Measurements from ENCODE around the gene NFATC2.

NFATC2 gene

GRCh38 chr20:51423810-51424209 lies 118.7 kb downstream of the NFATC2 start:
- Histone ChIP-seq H3K27me3 (ENCODE audit: insufficient read depth, poor library complexity, severe bottlenecking) (no peaks in the 10 kb centered on the region), H3K27ac (replicated peaks) (no peak overlapping the region), H3K4me3 (replicated peaks; ENCODE audit: insufficient read depth, low read length) (no peak overlapping the region)
- DNase-seq (ENCODE audit: low read depth in 1 of 2, low spot score in 1 of 2), result no peak
- TF ChIP-seq GABPA (IDR thresholded peaks at IDR 0.05; ENCODE audit: low read depth) (no peak), SPI1 (IDR thresholded peaks at IDR 0.05; ENCODE audit: borderline replicate concordance, low read depth) (no peak), CTCF (IDR thresholded peaks at IDR 0.05; ENCODE audit: insufficient read depth, low read length) (no peak), POLR2AphosphoS5 (IDR thresholded peaks at IDR 0.05; ENCODE audit: low read depth) (no peak)

DNA sequence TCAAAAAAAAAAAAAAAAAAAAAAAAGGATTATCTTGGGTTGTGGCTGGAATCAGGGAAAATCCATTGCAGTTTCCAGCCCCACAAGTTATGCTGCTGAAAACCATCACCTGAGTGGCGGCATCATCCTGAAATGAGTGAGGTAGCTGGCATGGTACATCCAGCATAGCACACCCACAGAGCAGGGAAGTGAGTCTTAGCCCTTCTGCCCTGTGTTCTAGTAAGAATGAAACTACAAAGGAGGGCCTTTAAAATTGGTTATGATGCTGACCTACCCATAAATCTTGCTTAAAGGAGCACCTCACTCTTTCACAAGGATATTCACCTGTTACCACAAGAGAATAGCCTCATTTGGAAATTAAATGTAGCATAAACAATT lies 119.2 kb downstream of the NFATC2 start:
- TF ChIP-seq REST (IDR thresholded peaks at IDR 0.05; ENCODE audit: insufficient replicate concordance, low read depth) (no peak), SPI1 (IDR thresholded peaks at IDR 0.05; ENCODE audit: borderline replicate concordance, low read depth) (no peak), POLR2AphosphoS5 (IDR thresholded peaks at IDR 0.05; ENCODE audit: low read depth) (no peak), GABPA (IDR thresholded peaks at IDR 0.05; ENCODE audit: low read depth) (no peak), CTCF (IDR thresholded peaks at IDR 0.05; ENCODE audit: insufficient read depth, low read length) (no peak)
- H3K4me3 ChIP-seq (replicated peaks; ENCODE audit: insufficient read depth, low read length), result no peak overlapping the region
- H3K27me3 ChIP-seq (ENCODE audit: insufficient read depth, poor library complexity, severe bottlenecking), result no peaks in the 10 kb centered on the region
- H3K27ac ChIP-seq (replicated peaks), result no peak overlapping the region
- no peak for DNase-seq (ENCODE audit: low read depth in 1 of 2, low spot score in 1 of 2)

DNA sequence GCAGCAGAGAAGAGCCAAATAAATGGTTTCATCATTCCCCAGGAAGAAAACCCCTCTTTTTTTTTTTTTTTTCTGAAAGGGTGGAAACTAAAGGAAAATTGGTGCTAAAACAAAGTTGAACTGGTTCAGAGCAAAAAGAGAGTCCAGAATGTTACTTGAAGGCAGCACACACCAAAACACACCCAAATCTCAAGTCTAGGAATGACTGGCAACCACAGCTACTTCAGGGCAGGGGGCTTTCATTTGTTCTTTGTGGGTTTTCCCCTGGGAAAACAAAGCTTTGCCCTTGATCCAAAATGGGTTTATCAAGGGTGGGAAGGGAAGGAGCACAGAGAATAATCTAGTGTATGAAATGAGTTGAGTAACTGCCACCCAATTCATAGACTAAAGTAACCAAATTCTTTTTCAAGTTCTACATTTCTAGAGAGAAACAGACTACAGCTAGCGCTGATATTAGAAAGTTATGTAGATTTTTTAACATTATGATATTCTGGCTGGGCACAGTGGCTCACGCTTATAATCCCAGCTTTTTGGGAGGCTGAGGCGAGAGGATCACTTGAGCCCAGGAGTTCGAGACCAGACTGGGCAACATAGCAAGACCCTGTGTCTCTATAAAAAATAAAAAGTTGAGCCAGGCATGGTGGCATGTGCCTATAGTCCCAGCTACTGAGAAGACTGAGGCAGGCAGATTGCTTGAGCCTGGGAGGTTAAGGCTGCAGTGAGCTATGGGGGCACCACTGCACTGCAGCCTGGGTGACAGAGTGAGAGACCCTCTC lies 119.8 kb downstream of the NFATC2 start:
- no peak for TF ChIP-seq SPI1 (IDR thresholded peaks at IDR 0.05; ENCODE audit: borderline replicate concordance, low read depth)
- no peak for TF ChIP-seq POLR2AphosphoS5 (IDR thresholded peaks at IDR 0.05; ENCODE audit: low read depth)
- TF ChIP-seq CTCF (IDR thresholded peaks at IDR 0.05; ENCODE audit: insufficient read depth, low read length), result no peak
- TF ChIP-seq REST (IDR thresholded peaks at IDR 0.05; ENCODE audit: insufficient replicate concordance, low read depth), result no peak
- no peak for DNase-seq (ENCODE audit: low read depth in 1 of 2, low spot score in 1 of 2)
- Histone ChIP-seq H3K27ac (replicated peaks) (no peak overlapping the region), H3K4me3 (replicated peaks; ENCODE audit: insufficient read depth, low read length) (no peak overlapping the region), H3K27me3 (ENCODE audit: insufficient read depth, poor library complexity, severe bottlenecking) (no peaks in the 10 kb centered on the region)

- no peak for DNase-seq (ENCODE audit: low read depth in 1 of 2, low spot score in 1 of 2)
- TF ChIP-seq GABPA (IDR thresholded peaks at IDR 0.05; ENCODE audit: low read depth), result no peak
- no peak for TF ChIP-seq POLR2AphosphoS5 (IDR thresholded peaks at IDR 0.05; ENCODE audit: low read depth)
- no peak for TF ChIP-seq REST (IDR thresholded peaks at IDR 0.05; ENCODE audit: insufficient replicate concordance, low read depth)
- no peak for TF ChIP-seq CTCF (IDR thresholded peaks at IDR 0.05; ENCODE audit: insufficient read depth, low read length)
- no peak for TF ChIP-seq SPI1 (IDR thresholded peaks at IDR 0.05; ENCODE audit: borderline replicate concordance, low read depth)
- Histone ChIP-seq H3K27me3 (ENCODE audit: insufficient read depth, poor library complexity, severe bottlenecking) (no peaks in the 10 kb centered on the region), H3K4me3 (replicated peaks; ENCODE audit: insufficient read depth, low read length) (no peak overlapping the region), H3K27ac (replicated peaks) (no peak overlapping the region)
These were observed 121.7 kb downstream of the NFATC2 start for GRCh38 chr20:51420805-51421204.

All from HL-60 (cell line).